ENCODE results near the gene DUSP22.

DUSP22 gene

DNA sequence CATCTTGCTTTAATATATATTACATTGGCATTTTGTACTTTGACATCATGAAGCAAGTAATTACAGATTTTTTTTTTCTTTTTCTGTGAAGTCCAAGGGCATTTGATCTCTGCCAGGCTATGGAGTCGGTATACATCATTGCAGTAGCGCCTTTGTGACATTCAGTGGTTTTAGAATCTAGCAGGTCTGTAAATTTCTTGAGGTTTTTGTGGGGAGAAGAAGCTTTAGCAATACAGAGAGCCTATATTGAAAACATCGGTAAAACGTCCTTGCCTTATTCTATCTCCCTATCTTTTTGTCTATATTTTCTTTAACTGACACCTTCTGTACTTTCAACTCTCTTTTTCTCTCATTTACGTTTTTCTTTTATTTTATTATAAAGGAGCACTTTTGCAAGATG lies 47.2 kb downstream of the DUSP22 start:
- no peak for DNase-seq
- peak; percentile 65 for ATAC-seq

DNA sequence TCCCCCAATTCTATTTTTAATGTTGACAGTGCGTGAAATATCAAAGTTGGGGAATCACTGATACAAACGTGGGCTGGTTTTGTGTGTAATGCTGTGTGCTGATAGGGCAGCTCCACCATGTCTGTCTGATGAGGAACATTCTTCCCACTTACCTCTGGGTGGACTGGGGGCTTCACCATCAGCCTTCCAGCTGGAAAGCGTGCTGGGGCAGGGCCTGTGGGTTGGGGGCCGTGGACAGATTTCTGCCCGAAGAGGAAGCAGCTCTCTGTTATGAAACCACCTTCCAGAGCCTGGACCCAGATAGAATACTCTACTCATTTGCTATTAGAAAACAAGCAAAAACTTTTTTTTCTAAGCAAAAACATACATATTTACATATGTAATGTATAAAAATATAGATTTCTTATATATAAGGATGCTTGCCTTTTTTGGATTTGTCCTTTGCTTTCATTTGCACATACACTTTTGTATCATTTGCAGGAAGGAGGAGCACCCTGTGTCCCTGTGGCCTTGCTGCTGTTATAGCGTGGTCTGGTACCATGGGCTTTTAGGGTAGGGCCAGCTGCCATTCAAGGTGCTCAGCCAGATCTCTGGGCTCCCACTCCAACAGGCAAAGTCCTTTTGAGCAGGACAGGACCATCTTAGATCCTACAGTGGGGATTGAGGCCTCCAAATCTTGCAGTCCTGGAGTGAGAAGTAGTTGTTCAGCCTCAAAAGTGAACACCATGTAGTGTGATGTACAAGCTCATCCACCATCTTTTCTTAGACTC lies 48.1 kb downstream of the DUSP22 start:
- no peak for DNase-seq

DNA sequence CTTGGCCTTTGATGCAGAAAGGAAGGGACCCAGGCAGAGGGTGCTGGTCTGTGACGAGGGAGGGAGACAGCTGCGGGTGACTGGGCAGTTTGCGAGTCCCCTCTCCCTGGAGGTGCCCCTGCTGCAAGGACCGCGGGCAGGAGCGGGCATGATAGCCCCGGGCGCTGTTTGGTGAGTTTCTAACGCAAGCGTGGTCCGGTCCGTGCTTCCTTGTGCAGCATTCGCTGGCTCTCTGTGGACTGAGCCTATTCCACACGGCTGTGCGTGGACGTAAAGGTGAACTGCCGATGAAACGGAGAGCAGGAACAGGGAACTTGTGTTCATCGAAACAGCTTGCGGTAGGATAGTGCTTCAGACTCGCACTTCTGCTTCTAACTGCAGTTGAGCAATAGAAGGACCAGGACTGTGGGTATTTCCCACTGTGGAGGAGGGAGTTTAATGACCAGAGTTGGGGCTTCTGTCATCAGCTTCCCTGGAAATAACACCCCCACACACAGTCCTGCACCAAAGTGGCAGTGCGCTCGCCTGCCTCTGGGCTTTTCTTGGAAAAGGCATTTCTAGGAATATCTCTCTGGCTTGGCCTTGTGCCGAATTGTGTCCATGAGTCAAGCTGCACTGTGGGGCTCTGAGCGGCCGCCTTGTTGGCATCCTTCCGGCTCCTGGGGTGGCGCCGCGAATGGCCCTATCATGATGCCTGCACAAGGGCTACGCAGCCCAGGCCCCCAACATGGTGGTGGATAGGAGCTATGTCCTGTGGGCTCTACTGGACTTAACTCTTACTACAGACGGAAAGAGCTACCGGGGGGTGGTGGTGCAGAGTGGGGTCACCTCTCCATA lies 48.9 kb downstream of the DUSP22 start:
- ATAC-seq = no peak
- DNase-seq = no peak

More for the DNA sequence above, 48.1 kb downstream of the DUSP22 start:
- no peak for ATAC-seq

DNA sequence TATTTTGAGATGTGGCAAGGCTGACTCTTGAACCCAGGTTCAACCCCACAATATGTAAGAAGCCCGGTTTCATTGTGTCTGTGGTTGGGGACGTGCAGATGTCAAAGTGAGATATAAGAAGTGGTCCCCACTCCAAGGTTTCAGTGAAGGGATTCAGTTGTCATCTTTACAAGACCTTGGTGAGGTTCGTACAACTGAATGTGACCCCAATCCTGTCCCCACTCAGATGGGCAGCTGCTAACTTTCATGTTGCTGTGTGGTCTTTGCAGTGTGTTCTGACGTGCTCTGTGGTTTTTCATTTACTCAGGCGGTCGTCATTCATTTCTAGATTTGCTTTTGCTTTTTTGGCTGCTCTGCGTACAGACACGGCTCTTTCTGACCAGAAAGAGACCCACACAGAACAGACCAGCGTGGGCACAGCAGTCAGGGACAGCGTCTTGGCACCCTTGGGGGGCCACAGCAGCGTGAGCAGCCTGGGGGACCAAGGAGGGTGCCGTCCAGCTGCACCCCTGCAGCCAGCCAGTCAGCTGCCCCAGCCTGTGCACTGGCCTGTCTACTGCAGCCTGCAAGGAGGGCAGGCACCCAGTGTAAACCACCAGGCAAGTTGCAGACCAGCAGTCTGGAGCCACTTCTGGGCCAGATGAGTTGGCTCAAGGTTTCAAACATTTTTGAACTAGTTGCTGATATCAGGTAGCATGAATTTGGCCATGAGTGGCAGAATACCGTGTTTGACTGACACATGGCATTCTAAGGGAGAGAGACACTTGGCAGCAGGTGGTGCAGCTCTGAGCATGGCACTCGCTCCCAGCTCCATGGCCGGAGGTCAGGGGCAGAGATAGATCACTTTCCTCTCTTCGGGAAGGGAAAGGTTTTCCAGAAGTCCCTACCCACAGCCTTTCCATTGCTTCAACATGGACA lies 49.9 kb downstream of the DUSP22 start:
- DNase-seq = no peak
- peak; percentile 22 for ATAC-seq

DNA sequence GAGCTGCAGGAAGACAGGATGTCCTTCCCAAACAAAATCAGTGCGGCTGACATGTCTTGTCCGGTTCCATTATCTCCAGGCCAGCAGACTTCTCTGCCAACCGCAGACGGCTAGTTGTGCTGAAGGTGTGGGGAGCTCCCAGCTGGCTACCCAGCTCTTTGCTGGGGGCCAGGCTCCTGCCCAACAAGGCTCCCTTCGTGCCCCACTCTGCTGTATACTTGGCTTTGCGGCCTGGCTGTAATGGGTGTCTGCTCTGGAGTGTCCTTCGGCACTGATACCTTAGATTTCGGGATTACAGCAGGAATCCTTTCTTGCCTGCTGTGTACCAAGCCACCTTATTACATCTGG lies 50.5 kb downstream of the DUSP22 start:
- DNase-seq (no peak), ATAC-seq (no peak)

DNA sequence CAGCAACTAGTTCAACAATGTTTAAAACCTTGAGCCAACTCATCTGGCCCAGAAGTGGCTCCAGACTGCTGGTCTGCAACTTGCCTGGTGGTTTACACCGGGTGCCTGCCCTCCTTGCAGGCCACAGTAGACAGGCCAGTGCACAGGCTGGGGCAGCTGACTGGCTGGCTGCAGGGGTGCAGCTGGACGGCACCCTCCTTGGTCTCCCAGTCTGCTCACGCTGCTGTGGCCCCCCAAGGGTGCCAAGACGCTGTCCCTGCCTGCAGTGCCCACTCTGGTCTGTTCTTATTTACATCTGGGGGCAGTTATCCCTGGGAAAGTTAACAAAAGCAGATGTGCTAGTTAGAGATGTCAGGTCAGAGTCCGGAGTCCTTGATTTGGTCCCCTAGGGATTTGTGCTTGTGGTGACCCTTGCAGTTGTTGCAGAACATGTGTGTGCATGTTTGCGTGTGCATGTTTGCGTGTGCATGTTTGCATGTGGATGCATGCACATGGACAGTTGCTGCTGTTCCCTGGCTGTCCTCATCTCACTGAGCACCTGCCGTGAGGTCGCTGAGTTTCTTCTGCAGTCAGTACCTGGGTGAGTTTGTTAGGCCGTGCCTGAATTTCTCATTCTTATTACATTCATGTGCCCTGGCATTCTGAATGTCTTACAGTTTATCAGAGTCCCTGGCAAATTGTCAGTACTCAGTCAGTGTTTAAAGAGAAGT lies 51.1 kb downstream of the DUSP22 start:
- DNase-seq = no peak
- ATAC-seq = no peak

DNA sequence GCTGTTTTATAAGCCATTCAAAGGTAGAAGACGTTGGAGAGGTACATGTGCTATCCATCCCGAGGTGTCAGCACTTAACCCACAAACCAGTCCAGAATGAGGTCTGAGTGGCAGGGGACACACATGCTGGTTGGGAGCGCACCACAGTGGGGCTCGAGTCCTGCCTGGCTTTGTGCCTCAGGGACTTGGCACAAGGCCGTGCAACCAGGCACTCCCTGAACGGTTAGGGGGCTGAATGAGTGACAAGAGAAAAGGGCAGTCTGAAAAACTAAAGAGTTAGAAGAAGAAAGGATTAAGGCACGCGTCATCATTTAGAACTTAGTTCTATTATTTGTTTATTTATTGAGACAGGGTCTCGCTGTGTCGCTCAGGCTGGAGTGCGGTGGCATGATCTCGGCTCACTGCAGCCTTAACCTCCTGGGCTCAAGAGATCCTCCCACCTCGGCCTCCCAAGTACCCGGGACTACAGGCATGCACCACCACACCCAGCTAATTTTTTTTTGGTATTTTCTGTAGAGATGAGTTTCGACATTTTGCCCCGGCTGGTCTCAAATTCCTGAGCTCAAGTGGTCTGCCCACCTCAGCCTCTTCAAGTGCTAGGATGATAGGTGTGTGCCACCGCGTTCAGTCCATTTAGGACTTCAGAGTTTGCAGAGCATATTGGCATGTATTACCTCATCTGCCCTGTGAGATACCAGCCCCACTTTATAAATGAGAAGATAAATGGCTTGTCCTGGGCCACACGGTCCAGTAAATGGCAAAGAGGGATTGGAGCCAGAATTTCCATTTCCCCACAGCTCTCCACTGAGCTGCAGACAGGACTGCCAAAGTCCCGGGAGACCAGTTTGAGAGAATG lies 51.9 kb downstream of the DUSP22 start:
- ATAC-seq (no peak), DNase-seq (no peak)

DNA sequence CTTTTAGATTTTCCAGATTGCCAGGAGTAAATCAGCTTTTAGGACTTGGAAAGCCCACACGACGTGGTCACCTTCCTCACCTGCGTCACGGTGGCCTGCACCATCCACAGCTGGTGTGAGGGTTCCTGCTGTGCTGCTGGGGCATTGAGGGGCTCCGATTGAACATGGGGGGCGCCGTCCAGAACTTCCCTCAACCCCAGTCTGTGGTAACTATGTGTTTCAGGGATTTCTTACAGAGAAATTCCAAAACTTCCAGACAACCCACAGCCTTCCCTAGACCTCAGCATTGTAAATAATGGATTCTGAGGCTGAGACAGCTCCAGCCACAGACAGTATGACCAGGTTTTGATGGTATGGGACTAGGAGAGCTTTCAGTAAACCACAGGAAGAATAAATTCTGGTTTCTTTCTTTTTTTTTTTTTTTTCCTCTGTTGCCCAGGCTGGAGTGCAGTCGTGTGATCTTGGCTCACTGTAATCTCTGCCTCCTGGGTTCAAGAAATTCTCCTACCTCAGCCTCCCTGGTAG lies 52.6 kb downstream of the DUSP22 start:
- no peak for DNase-seq
- ATAC-seq = no peak

DNA sequence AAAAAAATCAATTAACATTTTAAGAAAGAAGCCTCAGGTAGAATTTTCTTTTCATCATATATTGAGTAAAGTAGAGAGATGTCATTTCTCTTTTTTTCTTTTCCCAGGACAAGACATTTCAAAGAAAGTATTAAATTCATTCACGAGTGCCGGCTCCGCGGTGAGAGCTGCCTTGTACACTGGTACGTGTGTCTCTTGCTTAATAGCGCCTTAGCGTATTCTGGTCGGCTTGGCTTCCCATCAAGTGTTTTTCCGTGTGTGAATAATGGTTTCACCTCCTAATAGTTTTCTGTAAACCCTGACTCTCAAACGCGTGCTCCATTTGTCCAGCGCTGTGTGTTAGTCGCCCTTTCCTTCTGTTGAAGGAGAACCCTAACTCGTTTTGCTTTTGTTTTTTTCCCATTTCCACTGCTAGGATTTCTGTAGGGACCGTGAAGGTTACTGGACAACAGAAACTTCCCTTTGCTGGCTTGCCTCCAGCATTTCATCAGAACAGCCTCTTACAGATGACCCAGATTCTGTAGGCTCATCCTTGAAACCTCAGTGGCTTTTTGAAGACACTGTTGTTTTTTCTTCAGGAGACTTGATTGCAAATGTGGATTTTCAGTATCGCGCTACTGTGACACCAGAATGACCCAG lies 53.6 kb downstream of the DUSP22 start:
- no peak for DNase-seq
- ATAC-seq = no peak

DNA sequence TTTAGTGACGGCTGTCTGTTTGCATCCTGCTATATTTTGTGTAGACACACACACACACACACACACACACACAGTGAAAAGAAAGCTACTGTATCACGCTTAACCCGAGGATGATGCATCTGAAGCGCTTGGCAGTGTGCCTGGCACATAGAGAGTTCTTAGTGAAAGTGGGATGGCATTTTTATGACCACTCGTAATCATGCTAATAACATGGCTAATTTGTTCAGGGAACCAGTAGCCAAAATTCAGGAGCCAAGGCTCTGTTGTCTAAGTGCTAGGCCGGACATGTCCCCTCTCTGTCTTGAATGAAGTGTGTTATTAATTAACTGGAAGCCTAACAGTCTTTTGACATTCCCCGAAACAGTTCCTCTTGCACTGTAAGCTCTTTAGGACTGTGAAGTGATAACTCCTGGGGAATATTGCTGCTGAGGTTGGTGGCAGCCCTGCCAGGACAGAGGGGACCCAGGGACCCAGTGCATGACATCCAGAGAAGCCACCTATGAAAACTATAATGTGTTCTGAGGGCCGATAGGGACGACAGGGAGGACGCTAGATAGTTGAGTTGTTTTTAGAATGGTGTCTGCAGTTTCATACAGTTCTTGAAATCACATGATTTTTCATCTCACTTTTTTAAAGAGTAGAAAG lies 54.2 kb downstream of the DUSP22 start:
- ATAC-seq (no peak), DNase-seq (no peak)

DNA sequence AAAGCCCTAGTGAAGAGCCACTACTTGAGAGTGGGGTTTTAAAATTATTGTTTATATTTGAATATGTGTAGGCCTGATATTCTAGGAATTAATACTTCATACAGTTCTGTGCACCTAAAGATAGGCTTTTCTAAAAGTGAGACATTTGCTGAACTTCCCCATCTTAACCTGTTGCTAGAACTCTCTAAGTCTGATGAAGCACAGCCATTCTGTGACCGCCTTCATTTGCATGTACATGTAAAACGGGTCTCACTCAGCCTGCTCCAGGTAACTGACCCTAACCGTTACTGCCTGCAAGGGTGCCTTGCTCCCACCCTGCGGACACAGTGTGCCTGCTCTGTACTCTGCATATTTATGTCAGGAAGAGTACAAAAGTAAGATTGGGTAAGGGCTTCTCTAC lies 54.9 kb downstream of the DUSP22 start:
- ATAC-seq = no peak

DNA sequence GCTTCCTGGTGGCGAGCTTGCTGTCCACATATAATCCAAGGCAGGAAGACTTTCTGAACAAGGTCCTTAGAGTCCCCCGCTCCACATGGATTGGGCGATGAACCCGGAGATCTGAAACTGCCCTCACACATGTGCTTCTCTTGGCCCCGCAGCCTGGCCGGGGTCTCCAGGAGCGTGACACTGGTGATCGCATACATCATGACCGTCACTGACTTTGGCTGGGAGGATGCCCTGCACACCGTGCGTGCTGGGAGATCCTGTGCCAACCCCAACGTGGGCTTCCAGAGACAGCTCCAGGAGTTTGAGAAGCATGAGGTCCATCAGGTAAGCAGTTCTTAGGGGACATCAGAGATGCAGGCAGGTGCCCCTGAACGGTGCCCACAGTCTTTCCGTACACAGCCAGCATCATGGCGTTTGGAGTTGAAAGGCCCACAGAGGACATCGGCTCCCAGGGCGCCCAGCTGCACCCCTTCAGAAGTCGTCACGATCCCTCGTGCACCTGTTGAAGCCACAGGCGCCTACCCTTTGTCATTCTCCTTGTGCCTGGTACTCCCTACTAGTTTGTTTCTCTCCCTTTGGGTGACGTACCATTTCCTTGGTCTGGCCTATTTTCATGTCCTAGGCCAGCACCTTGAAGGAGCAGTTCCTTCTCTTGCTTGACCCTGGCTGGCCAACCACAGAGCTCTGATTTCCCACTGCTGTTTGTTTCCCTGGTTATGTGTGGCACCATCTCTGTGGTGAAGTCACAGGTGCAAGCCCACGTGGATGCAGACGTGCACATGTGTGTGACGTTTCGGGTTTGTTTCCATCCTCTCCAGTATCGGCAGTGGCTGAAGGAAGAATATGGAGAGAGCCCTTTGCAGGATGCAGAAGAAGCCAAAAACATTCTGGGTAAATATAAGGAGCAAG lies 55.9 kb downstream of the DUSP22 start:
- DNase-seq = no peak
- ATAC-seq = no peak

More for the DNA sequence above, 54.9 kb downstream of the DUSP22 start:
- DNase-seq = no peak

DNA sequence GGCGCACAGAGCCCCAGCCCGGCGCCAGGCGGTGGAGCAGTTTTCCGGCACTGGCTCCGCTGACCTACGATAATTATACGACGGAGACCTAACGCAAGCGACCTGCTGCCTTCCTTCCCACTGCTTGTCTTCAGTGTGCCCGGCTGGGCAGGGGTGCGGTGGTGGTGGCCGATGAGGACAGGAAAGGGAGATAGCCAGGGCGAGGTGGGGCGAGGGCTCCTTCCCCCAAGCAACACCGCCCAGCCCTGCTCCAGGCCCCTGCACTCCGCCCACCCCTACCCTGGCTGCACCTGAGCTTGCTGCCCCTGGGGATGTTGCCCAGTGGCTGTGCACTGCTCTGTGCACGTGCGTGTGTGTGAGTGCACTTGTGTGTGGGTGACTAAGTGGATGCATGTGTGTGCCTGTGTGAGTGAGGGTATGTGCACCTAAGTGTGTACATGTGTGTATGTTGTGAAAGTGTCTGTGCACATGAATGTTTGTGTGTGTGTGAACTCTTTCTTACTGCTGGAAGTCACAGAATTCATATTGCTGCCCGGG lies 56.6 kb downstream of the DUSP22 start:
- DNase-seq (no peak), ATAC-seq (no peak)

DNA sequence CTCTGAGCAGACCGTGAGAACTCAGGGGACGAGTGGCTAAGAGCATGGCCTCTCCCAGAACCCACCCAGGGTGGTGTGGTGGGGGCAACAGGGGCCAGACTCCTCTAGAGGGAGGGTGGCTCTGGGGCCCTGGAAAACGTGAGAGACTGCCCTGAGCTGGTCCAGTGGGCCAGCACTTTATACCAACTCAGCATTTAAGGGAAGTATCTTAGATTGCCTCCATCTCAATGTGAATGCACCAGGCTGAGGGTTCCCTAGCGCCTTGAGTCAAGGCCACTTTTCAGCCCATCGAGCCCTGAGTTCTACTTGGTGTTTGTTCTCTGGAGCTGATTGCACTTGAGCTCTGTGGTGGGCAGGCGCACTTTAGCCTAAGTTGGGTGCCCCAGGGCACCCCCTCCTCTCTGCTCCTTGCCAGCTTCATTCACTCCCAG lies 57.2 kb downstream of the DUSP22 start:
- no peak for ATAC-seq
- DNase-seq = no peak

DNA sequence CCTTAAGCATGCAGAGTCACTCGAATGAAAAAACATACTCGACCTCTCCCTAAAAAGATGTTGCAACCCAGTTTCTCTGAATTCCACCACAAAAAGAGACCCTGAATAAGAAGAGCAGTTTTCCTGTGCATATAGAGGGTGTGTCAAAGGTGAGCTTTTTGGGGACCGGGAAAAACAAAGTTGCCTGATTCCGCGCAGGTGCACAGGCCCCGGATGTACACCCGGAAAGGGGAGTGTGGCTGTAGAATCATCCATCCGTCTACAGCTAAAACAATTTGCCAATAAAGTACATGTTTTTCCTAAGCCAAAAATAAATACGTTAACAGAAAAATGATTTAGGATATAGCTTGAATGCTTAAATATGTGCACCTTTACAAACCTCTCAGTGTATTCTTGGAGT lies 58.1 kb downstream of the DUSP22 start:
- ATAC-seq (no peak), DNase-seq (no peak)

DNA sequence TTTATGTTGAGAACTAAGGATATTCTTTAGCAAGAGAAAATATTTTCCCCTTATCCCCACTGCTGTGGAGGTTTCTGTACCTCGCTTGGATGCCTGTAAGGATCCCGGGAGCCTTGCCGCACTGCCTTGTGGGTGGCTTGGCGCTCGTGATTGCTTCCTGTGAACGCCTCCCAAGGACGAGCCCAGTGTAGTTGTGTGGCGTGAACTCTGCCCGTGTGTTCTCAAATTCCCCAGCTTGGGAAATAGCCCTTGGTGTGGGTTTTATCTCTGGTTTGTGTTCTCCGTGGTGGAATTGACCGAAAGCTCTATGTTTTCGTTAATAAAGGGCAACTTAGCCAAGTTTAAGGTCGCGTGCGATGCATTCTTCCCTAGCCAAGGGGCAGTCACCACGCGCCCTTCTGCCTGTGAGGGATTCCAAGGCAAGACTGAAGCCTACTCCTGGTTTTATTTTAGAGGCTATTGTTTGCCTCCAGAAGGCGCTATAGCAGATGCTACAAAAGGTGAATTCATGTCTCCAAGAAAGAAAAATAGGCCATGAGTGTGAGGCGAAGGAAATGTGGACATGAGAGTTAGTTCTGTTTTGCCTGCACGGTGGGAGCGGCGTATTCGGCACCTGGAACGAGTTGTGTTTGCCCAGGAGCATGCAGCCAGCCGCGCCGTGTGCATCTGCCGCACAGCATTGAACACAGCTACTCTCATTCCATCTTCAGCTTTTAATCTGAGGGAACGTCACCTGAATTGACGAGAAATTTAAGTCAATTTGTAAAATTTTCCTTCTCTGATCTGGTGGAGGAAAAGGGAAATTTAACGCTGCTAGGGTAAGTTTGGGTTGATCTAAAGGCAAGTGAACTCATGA lies 59.0 kb downstream of the DUSP22 start:
- DNase-seq (no peak), ATAC-seq (no peak)

DNA sequence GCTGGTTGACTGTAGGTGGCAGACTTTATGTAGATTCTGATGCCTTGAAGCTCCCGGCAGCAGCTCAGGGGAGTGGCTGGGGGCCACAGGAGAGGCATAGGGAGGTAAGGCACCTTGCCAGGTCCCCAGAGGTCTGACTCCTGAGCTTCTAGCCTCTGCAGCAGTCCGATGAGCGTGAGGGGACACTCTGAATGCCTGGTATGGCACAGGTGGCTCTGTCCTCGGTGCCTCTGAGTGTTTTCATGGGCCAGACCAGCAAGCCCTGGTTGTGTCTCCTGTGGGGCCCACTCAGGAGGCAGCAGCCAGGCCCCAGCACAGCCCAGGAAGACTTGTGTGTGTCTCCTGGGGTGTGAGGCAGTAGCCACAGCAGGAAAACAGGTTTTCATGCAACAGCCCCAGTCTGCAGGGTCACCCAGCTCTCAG lies 59.6 kb downstream of the DUSP22 start:
- no peak for ATAC-seq

More for the DNA sequence above, 59.6 kb downstream of the DUSP22 start:
- DNase-seq = no peak
